ENCODE results near the gene COX4I1. TPM values are rescaled to one million over a fixed set of nuclear protein-coding genes. Genes with fewer than 3 reads are reported as not detected.

COX4I1 gene
- total and polyA plus RNA-seq, 2 donors from 2014 or later: 439 to 1,996 TPM

DNA sequence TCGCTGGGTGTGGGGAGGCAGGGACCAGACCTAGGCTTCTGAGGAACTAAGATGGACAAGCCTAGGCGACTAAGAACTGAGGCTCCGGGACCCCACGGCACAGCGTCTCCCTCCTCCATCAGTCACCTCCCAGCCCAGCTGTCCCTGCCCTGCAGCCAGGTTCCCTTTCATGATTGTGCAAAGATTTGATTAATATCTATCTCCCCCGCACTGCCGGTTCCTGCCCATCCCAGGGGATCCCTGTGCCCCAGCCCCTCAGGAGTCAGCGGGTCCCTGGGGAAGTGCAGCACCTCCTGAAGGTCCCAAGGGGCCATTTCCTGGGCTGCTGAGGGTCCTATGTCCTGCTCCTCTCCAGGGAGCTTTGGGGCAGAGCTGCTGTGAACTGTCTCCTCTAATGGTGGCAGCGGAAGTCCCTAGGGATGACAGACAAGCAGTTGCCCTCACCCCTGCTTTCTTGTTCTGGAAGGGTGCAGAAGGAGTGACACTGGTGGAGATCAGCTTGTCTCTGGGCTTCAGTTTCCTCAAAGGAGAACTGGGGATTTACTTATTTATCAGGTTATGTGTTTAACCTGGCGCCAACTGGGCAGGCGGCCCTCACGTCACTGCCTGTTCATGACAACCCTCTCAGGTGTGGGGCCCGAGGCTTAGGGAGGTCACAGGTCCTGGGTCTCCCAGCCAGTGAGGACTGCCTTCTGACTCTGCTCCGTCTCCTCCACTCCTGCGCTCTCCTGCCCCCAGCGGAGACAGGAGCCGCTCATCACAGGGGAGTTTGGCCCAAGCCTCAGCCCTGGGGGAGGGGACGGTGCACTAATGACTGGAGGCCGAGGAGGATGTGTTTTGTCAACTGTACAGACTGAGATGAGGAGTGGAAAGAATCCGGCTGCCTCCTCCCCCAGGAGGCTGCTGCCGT, 46.7 kb upstream of the COX4I1 start:
- Histone ChIP-seq H3K4me1 (ENCODE audit: control insufficient read depth in 2 of 3, insufficient read depth in 2 of 3, low read depth in 1 of 3, low read length in 3 of 3) (peaks cover 0 to 7% (median 2%) of the 10 kb centered on the region in 3 donors), H3K4me3 (ENCODE audit: low read length in 3 of 3) (no peak overlapping the region), H3K9me3 (ENCODE audit: control insufficient read depth in 2 of 3, insufficient read depth in 1 of 3, low read length in 3 of 3) (no peaks in the 10 kb centered on the region), H3K36me3 (ENCODE audit: control insufficient read depth in 2 of 3, insufficient read depth in 3 of 3, low read length in 3 of 3) (no peaks in the 10 kb centered on the region), H3K9ac (ENCODE audit: low read length in 3 of 3) (no peak overlapping the region), H3K27ac (ENCODE audit: low read depth in 2 of 2, low read length in 2 of 2) (no peak overlapping the region), H3K27me3 (ENCODE audit: control insufficient read depth, insufficient read depth, low read length) (no peaks in the 10 kb centered on the region)
- no peak for FAIRE-seq
- peak in 4 of 5 donors; percentile 81 to 90 (median 86) for DNase-seq
- TF ChIP-seq, protein P1, sequence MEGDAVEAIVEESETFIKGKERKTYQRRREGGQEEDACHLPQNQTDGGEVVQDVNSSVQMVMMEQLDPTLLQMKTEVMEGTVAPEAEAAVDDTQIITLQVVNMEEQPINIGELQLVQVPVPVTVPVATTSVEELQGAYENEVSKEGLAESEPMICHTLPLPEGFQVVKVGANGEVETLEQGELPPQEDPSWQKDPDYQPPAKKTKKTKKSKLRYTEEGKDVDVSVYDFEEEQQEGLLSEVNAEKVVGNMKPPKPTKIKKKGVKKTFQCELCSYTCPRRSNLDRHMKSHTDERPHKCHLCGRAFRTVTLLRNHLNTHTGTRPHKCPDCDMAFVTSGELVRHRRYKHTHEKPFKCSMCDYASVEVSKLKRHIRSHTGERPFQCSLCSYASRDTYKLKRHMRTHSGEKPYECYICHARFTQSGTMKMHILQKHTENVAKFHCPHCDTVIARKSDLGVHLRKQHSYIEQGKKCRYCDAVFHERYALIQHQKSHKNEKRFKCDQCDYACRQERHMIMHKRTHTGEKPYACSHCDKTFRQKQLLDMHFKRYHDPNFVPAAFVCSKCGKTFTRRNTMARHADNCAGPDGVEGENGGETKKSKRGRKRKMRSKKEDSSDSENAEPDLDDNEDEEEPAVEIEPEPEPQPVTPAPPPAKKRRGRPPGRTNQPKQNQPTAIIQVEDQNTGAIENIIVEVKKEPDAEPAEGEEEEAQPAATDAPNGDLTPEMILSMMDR (IDR thresholded peaks at IDR 0.05; ENCODE audit: borderline replicate concordance, extremely low read depth, insufficient read depth): no peak
- intact Hi-C loops (cut with DNase I): no loop called here

DNA sequence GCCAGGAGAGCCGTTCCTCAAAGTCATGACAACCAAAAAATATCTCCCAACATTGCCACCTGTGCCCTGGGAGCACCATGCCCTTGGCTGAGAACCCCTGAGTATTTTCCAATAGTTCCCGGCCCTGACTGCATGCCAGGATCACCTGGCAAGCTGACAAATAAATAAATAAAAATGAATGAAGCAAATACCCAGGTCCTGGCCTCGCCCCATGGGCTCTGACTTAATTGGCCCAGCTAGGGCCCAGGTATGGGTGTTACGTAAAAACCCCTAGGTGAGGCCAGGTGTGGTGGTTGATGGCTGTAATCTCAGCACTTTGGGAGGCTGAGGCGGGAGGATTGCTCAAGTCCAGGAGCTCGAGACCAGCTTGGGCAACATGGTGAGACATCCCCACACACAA, 45.9 kb upstream of the COX4I1 start:
- H3K4me1 ChIP-seq (ENCODE audit: control insufficient read depth in 2 of 3, insufficient read depth in 2 of 3, low read depth in 1 of 3, low read length in 3 of 3): peaks cover 0 to 7% (median 2%) of the 10 kb centered on the region in 3 donors
- FAIRE-seq (no peak), DNase-seq (no peak)
- TF ChIP-seq, protein P1 (IDR thresholded peaks at IDR 0.05; ENCODE audit: borderline replicate concordance, extremely low read depth, insufficient read depth): no peak
- no peak overlapping the region for H3K4me3 ChIP-seq (ENCODE audit: low read length in 3 of 3)
- intact Hi-C loops (cut with DNase I): no loop called here
- no peaks in the 10 kb centered on the region for H3K36me3 ChIP-seq (ENCODE audit: control insufficient read depth in 2 of 3, insufficient read depth in 3 of 3, low read length in 3 of 3)
- H3K9me3 ChIP-seq (ENCODE audit: control insufficient read depth in 2 of 3, insufficient read depth in 1 of 3, low read length in 3 of 3): no peaks in the 10 kb centered on the region
- no peaks in the 10 kb centered on the region for H3K27me3 ChIP-seq (ENCODE audit: control insufficient read depth, insufficient read depth, low read length)
- H3K9ac ChIP-seq (ENCODE audit: low read length in 3 of 3): no peak overlapping the region
- H3K27ac ChIP-seq (ENCODE audit: low read depth in 2 of 2, low read length in 2 of 2): no peak overlapping the region

DNA sequence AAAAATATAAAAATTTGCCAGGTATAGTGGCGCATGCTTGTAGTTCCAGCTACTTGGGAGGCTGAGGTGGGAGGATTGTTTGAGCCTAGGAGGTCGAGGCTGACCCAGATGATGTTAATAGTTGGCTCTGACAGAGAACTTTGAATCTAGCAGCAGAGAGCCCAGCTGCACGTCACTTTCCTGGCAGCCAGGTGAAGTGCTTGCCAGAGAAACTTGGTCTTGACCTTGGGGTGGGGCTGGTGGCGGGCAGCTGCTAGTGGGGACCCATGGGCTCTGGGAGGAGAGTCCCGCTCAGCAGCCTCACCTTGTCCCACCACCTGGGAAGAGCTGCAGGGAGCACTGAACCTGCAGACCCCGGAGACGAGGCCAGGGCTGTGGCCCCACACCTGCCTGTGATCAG, 45.5 kb upstream of the COX4I1 start:
- Histone ChIP-seq H3K9me3 (ENCODE audit: control insufficient read depth in 2 of 3, insufficient read depth in 1 of 3, low read length in 3 of 3) (no peaks in the 10 kb centered on the region), H3K27me3 (ENCODE audit: control insufficient read depth, insufficient read depth, low read length) (no peaks in the 10 kb centered on the region), H3K9ac (ENCODE audit: low read length in 3 of 3) (no peak overlapping the region), H3K4me3 (ENCODE audit: low read length in 3 of 3) (no peak overlapping the region), H3K27ac (ENCODE audit: low read depth in 2 of 2, low read length in 2 of 2) (no peak overlapping the region), H3K4me1 (ENCODE audit: control insufficient read depth in 2 of 3, insufficient read depth in 2 of 3, low read depth in 1 of 3, low read length in 3 of 3) (peaks cover 0 to 7% (median 2%) of the 10 kb centered on the region in 3 donors), H3K36me3 (ENCODE audit: control insufficient read depth in 2 of 3, insufficient read depth in 3 of 3, low read length in 3 of 3) (no peaks in the 10 kb centered on the region)
- TF ChIP-seq, protein P1 (IDR thresholded peaks at IDR 0.05; ENCODE audit: borderline replicate concordance, extremely low read depth, insufficient read depth): no peak
- FAIRE-seq (no peak), DNase-seq (no peak)
- intact Hi-C loops (cut with DNase I): no loop called here
